ENCODE data around the gene XRN1. TPM values are rescaled to one million over a fixed set of nuclear protein-coding genes. Genes with fewer than 3 reads are reported as not detected.
"Not testable (repeated sequence)": the region's sequence is repeated elsewhere in the genome, so short reads cannot be mapped to it uniquely, and the experiment has no call there.

The XRN1 gene
- total and polyA plus RNA-seq, 11 donors, result 3.8 to 35.5 (median 17.3) TPM

- 94 to 98% (median 95%) methylated on average over 1 of the region's 1 CpG for WGBS, 4 donors
- no peak overlapping the region for H3K27ac ChIP-seq
- no peak for TF ChIP-seq POLR2A (IDR thresholded peaks at IDR 0.05)
- TF ChIP-seq CTCF (IDR thresholded peaks at IDR 0.05), result no peak
- ATAC-seq (no peak), DNase-seq (no peak)
- H3K9me3 ChIP-seq, result no peaks in the 10 kb centered on the region
- H3K36me3 ChIP-seq, result peaks cover 0 to 97% (median 73%) of the 10 kb centered on the region in 9 donors
- peaks cover 0 to 5% (median 0%) of the 10 kb centered on the region in 12 donors for H3K4me1 ChIP-seq
- no peak overlapping the region for H3K4me3 ChIP-seq
- no peaks in the 10 kb centered on the region for H3K27me3 ChIP-seq
- intact Hi-C loops (cut with DNase I), result no loop called here
These were observed 23.1 kb downstream of the XRN1 start for GRCh38 chr3:142424754-142425153.

DNA sequence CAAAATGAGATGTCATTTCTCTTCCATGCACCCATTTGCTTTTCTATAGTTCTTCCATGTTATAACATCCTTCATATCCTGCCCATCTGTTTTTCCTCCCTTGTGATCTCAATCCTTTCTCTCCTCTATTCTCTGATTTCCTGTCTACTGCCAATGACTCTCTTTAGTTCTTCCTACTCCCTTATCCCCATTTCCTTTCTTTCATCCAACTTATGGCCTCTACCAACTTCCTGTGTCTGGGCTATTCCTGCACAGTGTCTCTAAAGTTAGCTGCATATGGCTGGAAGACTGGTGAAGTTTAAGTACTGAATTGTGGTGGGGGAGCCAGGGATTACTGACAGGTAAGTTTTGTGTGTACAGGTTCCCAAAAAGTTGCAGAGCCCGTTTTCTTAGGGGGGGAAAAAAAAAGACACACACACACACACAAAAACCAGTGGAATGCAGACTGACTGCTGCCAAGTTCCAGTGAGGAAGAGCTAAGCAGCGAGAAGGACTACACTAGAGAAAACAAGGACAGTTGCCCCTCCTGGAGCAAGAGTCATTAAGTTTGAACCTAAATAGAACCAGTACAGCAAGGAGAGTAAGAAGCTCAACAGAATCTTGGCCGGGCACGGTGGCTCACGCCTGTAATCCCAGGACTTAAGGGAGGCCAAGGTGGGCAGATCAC is 28.8 kb downstream of the XRN1 start:
- Histone ChIP-seq H3K27me3 (no peaks in the 10 kb centered on the region), H3K27ac (no peak overlapping the region), H3K4me3 (no peak overlapping the region), H3K36me3 (peaks cover 0 to 100% (median 99%) of the 10 kb centered on the region in 9 donors), H3K4me1 (no peaks in the 10 kb centered on the region), H3K9me3 (no peaks in the 10 kb centered on the region)
- DNase-seq (no peak), ATAC-seq (no peak)
- WGBS, 4 donors, result 82 to 90% (median 85%) methylated on average over 5 of the region's 5 CpGs
- intact Hi-C loops (cut with DNase I), result loop anchor here in 2 of 10 donors (10.0 kb wide), 1 partner anchor 54 kb away; no protein-coding TSS in a partner anchor
- no peak for TF ChIP-seq CTCF (IDR thresholded peaks at IDR 0.05)
- TF ChIP-seq POLR2A (IDR thresholded peaks at IDR 0.05), result no peak

- Histone ChIP-seq H3K27ac (no peak overlapping the region), H3K4me1 (no peaks in the 10 kb centered on the region), H3K4me3 (no peak overlapping the region), H3K36me3 (peaks cover 0 to 100% (median 100%) of the 10 kb centered on the region in 9 donors), H3K27me3 (no peaks in the 10 kb centered on the region), H3K9me3 (no peaks in the 10 kb centered on the region)
- intact Hi-C loops (cut with DNase I), result loop anchor here in 2 of 10 donors (10.0 kb wide), 1 partner anchor 53 kb away; no protein-coding TSS in a partner anchor
- ATAC-seq (no peak), DNase-seq (no peak)
- TF ChIP-seq POLR2A (IDR thresholded peaks at IDR 0.05) (no peak), CTCF (IDR thresholded peaks at IDR 0.05) (no peak)
- 88 to 97% (median 91%) methylated on average over 1 of the region's 1 CpG for WGBS, 4 donors
These were observed 30.5 kb downstream of the XRN1 start for GRCh38 chr3:142417302-142417701.

GRCh38 chr3:142400537-142400936 is 47.3 kb downstream of the XRN1 start:
- DNase-seq; intact Hi-C loops (cut with DNase I); H3K4me1 ChIP-seq; H3K9me3 ChIP-seq; H3K27ac ChIP-seq; ATAC-seq; H3K4me3 ChIP-seq; H3K27me3 ChIP-seq: not testable (repeated sequence)
- WGBS, 4 donors, result 94 to 98% (median 97%) methylated on average over 7 of the region's 7 CpGs
- peaks cover 0 to 100% (median 96%) of the 10 kb centered on the region in 9 donors for H3K36me3 ChIP-seq

Data from heart left ventricle (tissue), 16 donors.